CD4-positive, CD25-positive, alpha-beta regulatory T cell (primary cell): Measurements from ENCODE around the gene LGMN. TPM values are rescaled to one million over a fixed set of nuclear protein-coding genes. Genes with fewer than 3 reads are reported as not detected.
A peak's percentile ranks its signal among the peaks of the same experiment; 100 is the strongest.
"Not testable (repeated sequence)": the region's sequence is repeated elsewhere in the genome, so short reads cannot be mapped to it uniquely, and the experiment has no call there.

Source experiments
- ATAC-seq, 2 donors: fragments of 150-1000 bp; cut with Tn5 transposase; one replicate each; pipeline ENCODE4 v1.10.0; 2021; ENCODE audit warnings: low read depth in 2 of 2, moderate number of reproducible peaks in 2 of 2, moderate library complexity in 1 of 2
- DNase-seq, 3 donors: peaks; one replicate each; pipeline versions ENCODE4 v3.0.0 to v3.0.0-alpha.2; 2012 to 2022; ENCODE audit warnings: mixed read lengths in 1 of 3
- H3K27ac ChIP-seq: one replicate; pipeline ENCODE4 v1.7.0; 2013; ENCODE audit warnings: mild to moderate bottlenecking, low read length; ENCODE audit not compliant: insufficient read depth, poor library complexity, severe bottlenecking
- H3K27me3 ChIP-seq: one replicate; pipeline ENCODE4 v1.7.0; 2013; ENCODE audit warnings: low read length; ENCODE audit not compliant: control insufficient read depth, insufficient read depth
- H3K36me3 ChIP-seq: one replicate; pipeline ENCODE4 v1.7.0; 2013; ENCODE audit warnings: mild to moderate bottlenecking, low read length, moderate library complexity; ENCODE audit not compliant: control insufficient read depth, insufficient read depth
- H3K4me1 ChIP-seq: 2 replicates; pipeline ENCODE4 v1.7.0; 2013; ENCODE audit warnings: mild to moderate bottlenecking, low read length; ENCODE audit not compliant: insufficient read depth, control insufficient read depth, poor library complexity, severe bottlenecking
- H3K4me3 ChIP-seq: one replicate; pipeline ENCODE4 v1.7.0; 2013; ENCODE audit warnings: low read depth, mild to moderate bottlenecking, low read length, moderate library complexity
- H3K9me3 ChIP-seq, 2 experiments: 1 replicate in 1 of 2; 2 replicates in 1 of 2; pipeline ENCODE4 v1.7.0; 2013; ENCODE audit warnings: low read length in 2 of 2, mild to moderate bottlenecking in 1 of 2, moderate library complexity in 1 of 2; ENCODE audit not compliant: control insufficient read depth in 2 of 2
- H3K27ac Mint-ChIP-seq, 3 donors: one replicate each; pipeline ENCODE4 v1.8.0; 2020 to 2022; ENCODE audit warnings: mild to moderate bottlenecking in 3 of 3, mixed read lengths in 3 of 3, moderate library complexity in 2 of 3
- H3K27me3 Mint-ChIP-seq: one replicate; pipeline ENCODE4 v1.8.0; 2022; ENCODE audit warnings: mild to moderate bottlenecking, mixed read lengths
- H3K36me3 Mint-ChIP-seq: one replicate; pipeline ENCODE4 v1.8.0; 2020; ENCODE audit warnings: mixed read lengths
- H3K4me1 Mint-ChIP-seq, 4 donors: one replicate each; pipeline ENCODE4 v1.8.0; 2020 to 2022; ENCODE audit warnings: mixed read lengths in 4 of 4, mild to moderate bottlenecking in 1 of 4
- H3K4me3 Mint-ChIP-seq, 4 donors: one replicate each; pipeline ENCODE4 v1.8.0; 2020 to 2022; ENCODE audit warnings: mild to moderate bottlenecking in 4 of 4, mixed read lengths in 4 of 4, moderate library complexity in 3 of 4
- H3K9me3 Mint-ChIP-seq, 7 donors: one replicate each; pipeline ENCODE4 v1.8.0; 2020 to 2022; ENCODE audit warnings: mixed read lengths in 7 of 7, mild to moderate bottlenecking in 3 of 7, moderate library complexity in 2 of 7
- polyA plus RNA-seq, 4 donors: library from polyadenylated mRNA; unstranded; fragments of 300-500 nt; fragmentation: Illumina TruSeq; gene quantifications; one replicate each; pipeline ENCODE4 v1.2.3, GENCODE V29; 2021
- total RNA-seq: library from RNA; stranded (reverse); gene quantifications from one replicate; pipeline ENCODE4 v1.2.3, GENCODE V29; 2022

Gene LGMN
- total and polyA plus RNA-seq, 5 donors from 2014 or later = 10.9 to 34.4 (median 18.5) TPM

DNA sequence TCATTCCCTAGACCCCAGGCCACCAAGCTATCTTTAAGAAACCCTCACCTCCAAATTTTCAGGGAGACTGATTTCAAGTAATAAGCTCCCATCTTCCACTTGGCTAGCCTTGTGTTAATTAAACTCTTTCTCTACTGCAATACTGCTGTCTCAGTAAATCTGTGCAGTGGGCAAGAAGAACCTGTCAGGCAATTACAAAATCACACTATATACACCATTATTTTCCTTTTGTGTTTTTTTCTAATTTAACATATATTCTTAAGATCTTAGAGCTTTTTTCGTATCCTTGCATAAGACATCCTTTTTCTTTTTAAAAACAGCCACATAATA is 38.0 kb upstream of the LGMN start:
- H3K4me3 Mint-ChIP-seq = no peak overlapping the region
- Histone ChIP-seq H3K4me1 (no peaks in the 10 kb centered on the region), H3K4me3 (no peak overlapping the region), H3K9me3 (peaks cover 20 to 25% of the 10 kb centered on the region in 2 experiments), H3K27me3 (no peaks in the 10 kb centered on the region), H3K36me3 (no peaks in the 10 kb centered on the region), H3K27ac (no peak overlapping the region)
- DNase-seq (no peak), ATAC-seq (no peak)
- H3K4me1 Mint-ChIP-seq = peaks cover 0 to 8% (median 4%) of the 10 kb centered on the region in 4 donors
- H3K27me3 Mint-ChIP-seq = peaks cover 6% of the 10 kb centered on the region
- H3K36me3 Mint-ChIP-seq = peaks cover 3% of the 10 kb centered on the region
- H3K9me3 Mint-ChIP-seq = peaks cover 2 to 24% (median 11%) of the 10 kb centered on the region in 7 donors
- H3K27ac Mint-ChIP-seq = no peak overlapping the region

DNA sequence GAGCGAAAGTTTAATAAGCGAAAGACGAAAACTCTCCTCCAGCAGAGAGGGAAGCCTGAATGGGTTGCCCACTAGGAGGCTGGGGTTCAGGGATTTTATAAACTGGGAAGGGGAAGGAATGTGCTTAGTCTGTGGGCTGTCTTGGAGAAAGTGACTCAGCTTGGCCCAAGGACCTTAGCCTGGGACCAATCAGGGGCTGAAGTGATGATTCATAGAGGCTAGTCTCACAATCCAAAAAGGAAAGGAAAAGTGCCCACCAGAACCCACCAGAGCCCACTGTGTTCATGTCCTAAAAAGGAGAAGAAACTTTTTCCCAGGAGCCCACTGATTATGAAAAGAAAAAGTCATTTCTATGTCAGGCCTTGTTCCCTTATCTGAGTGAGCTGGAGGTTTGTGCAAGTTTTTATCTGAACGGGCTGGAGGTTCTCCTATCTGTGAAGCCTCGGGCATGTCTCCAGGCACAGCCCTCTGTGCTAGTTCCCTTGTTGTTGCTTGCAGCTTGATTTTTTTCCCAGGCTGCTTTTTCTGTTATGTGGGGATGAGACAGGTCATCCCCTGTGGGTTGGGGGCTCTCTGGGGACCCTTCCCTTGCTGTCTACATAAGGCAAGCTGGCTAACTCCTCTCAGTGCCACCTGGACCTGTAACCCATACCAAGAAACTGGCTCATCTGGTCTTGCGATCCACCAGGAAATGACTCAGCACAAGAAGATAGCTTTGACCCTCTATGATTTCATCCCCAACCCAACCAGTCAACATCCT is 37.4 kb upstream of the LGMN start:
- H3K4me1 Mint-ChIP-seq = peaks cover 0 to 8% (median 4%) of the 10 kb centered on the region in 4 donors
- no peak overlapping the region for H3K27ac Mint-ChIP-seq
- ATAC-seq = no peak
- H3K4me3 Mint-ChIP-seq = no peak overlapping the region
- no peaks in the 10 kb centered on the region for H3K36me3 ChIP-seq
- H3K9me3 Mint-ChIP-seq = peaks cover 2 to 22% (median 10%) of the 10 kb centered on the region in 7 donors
- no peak overlapping the region for H3K4me3 ChIP-seq
- no peaks in the 10 kb centered on the region for H3K27me3 ChIP-seq
- no peak overlapping the region for H3K27ac ChIP-seq
- peaks cover 6% of the 10 kb centered on the region for H3K27me3 Mint-ChIP-seq
- H3K4me1 ChIP-seq = no peaks in the 10 kb centered on the region
- peaks cover 3% of the 10 kb centered on the region for H3K36me3 Mint-ChIP-seq
- DNase-seq = no peak
- H3K9me3 ChIP-seq = peaks cover 20 to 23% of the 10 kb centered on the region in 2 experiments

DNA sequence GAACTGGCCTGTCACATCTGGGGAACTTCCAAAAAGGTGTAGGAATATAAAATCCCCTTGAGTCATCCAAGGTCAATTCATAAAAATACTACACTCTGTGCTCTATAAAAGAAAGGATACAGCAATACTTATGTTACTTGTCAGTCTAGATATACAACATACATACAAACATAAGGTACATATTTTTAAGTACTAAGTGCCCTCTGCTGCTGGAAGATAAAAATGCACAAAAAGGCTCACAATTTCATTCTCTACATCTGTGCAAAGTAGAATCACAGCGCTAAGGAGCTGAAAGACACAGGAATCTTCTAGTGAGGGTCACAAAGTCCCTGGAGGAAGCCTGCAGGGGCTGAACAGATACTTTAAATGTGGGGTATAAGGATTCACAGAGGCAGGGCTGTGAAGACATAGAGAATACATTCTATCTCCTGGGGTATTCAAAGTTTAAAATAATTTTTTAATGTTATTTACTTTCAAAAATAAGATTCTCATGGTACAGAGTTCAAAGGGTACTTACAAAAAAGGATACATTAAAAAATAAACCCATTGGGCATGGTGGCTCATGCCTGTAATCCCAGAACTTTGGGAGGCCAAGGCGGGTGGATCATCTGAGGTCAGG is 35.5 kb upstream of the LGMN start:
- Mint-ChIP-seq H3K27ac (peak overlapping the region in 1 of 3 donors; percentile 67), H3K9me3 (peaks cover 0 to 4% (median 2%) of the 10 kb centered on the region in 7 donors), H3K36me3 (no peaks in the 10 kb centered on the region), H3K27me3 (peaks cover 6% of the 10 kb centered on the region), H3K4me1 (peaks cover 0 to 8% (median 5%) of the 10 kb centered on the region in 4 donors), H3K4me3 (no peak overlapping the region)
- no peak overlapping the region for H3K27ac ChIP-seq
- H3K4me1 ChIP-seq = no peaks in the 10 kb centered on the region
- ATAC-seq (peak; percentile 66 to 70), DNase-seq (peak in 2 of 3 donors; percentile 59 to 74)
- H3K9me3 ChIP-seq = peaks cover 5 to 6% of the 10 kb centered on the region in 2 experiments
- H3K4me3 ChIP-seq = no peak overlapping the region
- no peaks in the 10 kb centered on the region for H3K36me3 ChIP-seq
- H3K27me3 ChIP-seq = no peaks in the 10 kb centered on the region

DNA sequence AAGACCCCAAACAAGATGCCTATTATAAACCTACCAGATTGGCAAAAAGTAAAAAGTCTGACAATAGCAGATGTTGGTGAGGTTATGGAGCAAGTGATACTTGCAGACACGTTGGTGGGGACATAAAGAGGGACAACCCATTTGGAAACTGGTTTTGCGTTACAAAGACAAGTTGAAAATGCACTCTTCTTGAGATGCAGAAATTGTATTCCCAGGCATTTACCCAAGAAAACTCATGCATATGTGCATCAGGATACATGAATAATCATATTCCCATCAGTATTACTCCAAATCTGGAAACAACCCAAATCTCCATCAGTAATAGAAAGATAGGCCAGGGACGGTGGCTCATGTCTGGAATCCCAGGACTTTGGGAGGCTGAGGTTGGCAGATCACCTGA is 32.9 kb upstream of the LGMN start:
- ATAC-seq (no peak), DNase-seq (no peak)
- Histone ChIP-seq H3K9me3 (no peaks in the 10 kb centered on the region), H3K27ac (no peak overlapping the region), H3K4me1 (no peaks in the 10 kb centered on the region), H3K36me3 (no peaks in the 10 kb centered on the region), H3K4me3 (no peak overlapping the region), H3K27me3 (no peaks in the 10 kb centered on the region)
- H3K4me3 Mint-ChIP-seq = no peak overlapping the region
- H3K27me3 Mint-ChIP-seq = peaks cover 6% of the 10 kb centered on the region
- peaks cover 0 to 2% (median 0%) of the 10 kb centered on the region in 7 donors for H3K9me3 Mint-ChIP-seq
- H3K36me3 Mint-ChIP-seq = no peaks in the 10 kb centered on the region
- H3K4me1 Mint-ChIP-seq = peaks cover 0 to 8% (median 5%) of the 10 kb centered on the region in 4 donors
- H3K27ac Mint-ChIP-seq = no peak overlapping the region

DNA sequence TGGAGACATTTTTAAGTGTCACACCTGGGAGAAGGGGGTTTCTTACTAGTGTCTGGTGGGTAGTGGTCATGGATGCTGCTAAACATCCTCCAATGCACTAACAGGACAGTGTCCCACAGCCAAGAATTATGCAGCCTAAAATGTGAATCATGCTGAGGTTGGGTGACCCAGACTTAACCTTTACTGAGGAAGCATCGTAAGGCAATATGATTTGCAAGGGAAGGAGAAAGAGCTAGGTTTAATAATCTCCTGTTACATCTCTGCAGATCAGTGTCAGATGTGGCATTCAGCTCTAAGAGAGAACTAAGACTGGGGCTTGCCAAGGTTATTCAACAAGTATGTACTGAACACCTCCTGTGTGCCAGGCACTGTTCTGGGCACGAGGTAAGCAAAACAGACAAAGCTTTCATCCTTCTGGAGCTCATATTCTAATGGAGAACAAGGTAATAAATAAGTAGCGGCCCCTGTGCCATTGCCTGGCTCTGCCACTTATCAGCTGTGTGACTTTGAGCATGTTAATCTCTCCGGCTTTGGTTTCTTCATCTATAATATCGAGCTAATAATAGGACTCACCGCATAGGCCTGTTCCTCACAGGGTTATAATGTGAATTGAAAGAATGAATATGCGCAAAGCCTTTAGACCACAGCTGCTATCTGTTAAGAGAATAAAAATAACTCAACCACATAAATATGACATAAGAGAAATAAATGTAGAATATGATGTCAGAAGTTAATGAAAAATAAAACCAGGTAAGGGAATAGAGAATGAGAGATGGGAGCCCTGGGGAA is 32.2 kb upstream of the LGMN start:
- Mint-ChIP-seq H3K36me3 (no peaks in the 10 kb centered on the region), H3K9me3 (peaks cover 0 to 2% (median 0%) of the 10 kb centered on the region in 7 donors), H3K27me3 (peaks cover 6% of the 10 kb centered on the region), H3K27ac (peak overlapping the region in 2 of 3 donors; percentile 4 to 52), H3K4me1 (peaks cover 0 to 13% (median 5%) of the 10 kb centered on the region in 4 donors), H3K4me3 (no peak overlapping the region)
- peak; percentile 41 to 52 for ATAC-seq
- Histone ChIP-seq H3K4me1 (no peaks in the 10 kb centered on the region), H3K36me3 (no peaks in the 10 kb centered on the region), H3K27ac (no peak overlapping the region), H3K27me3 (no peaks in the 10 kb centered on the region), H3K4me3 (no peak overlapping the region), H3K9me3 (no peaks in the 10 kb centered on the region)
- peak in 1 of 3 donors; percentile 36 for DNase-seq

DNA sequence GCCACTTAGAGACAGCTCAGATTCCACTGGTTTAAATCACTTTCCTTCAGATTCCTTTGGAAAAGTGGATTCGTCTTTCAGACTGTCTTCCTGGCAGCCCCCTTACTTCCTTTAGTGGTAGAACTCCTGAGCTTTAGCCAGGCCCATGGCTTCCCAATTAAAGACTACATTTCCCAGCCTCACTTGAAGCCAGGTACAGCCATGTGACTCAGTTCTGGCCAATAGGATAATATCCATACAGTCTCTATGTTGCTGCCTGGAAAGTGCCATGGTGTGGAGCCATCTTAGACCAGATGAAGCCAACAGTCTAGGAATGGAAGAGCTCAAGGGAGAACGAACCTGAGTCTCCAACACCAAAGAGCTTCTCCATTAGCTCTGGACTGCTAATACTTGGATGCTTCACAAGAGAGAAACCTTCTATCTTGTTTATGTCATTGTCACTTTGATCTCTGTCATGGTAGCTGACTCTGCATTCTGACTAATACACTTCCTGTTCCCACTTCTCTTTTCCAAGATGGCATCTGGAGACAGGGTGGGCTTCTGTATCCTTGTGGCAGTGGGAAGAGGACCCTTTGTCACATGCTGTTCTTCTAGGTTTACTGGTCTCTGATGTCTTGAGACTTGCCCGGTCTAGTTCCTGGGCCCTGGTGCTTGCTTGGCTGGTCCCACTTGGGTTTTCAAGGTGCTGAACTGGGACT is 30.6 kb upstream of the LGMN start:
- H3K36me3 Mint-ChIP-seq, H3K27me3 ChIP-seq, H3K4me3 Mint-ChIP-seq, H3K36me3 ChIP-seq, H3K9me3 ChIP-seq, H3K27ac ChIP-seq, H3K4me3 ChIP-seq, H3K27me3 Mint-ChIP-seq, H3K4me1 ChIP-seq, DNase-seq, H3K9me3 Mint-ChIP-seq, ATAC-seq: not testable (repeated sequence)
- H3K27ac Mint-ChIP-seq = peak overlapping the region in 1 of 3 donors; percentile 52
- peaks cover 2 to 15% (median 7%) of the 10 kb centered on the region in 4 donors for H3K4me1 Mint-ChIP-seq

DNA sequence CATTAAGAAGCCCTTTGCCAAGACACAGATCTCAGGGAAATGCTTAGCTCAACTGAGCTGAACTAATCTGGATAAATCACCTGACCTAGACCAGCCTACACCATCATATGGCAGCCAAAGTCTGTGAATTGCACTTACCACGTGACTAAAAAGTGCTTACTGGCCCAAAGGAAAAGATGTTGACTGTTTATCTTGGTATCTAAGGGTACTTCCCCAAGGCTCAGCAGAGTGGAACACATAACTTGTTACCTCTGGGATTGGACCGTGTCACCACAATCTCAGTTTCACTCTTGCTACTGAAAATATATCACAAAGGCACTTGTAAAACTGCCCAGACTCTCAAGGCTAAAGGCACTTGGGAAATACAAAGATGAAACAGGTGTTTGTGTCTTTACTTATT is 26.9 kb upstream of the LGMN start:
- not testable (repeated sequence) for H3K27me3 ChIP-seq, H3K36me3 ChIP-seq, H3K4me1 ChIP-seq, H3K27ac Mint-ChIP-seq, H3K9me3 Mint-ChIP-seq, H3K9me3 ChIP-seq, H3K27ac ChIP-seq, H3K4me3 ChIP-seq, H3K27me3 Mint-ChIP-seq, H3K36me3 Mint-ChIP-seq, H3K4me3 Mint-ChIP-seq
- DNase-seq = peak in 1 of 3 donors; percentile 68
- H3K4me1 Mint-ChIP-seq = peaks cover 8 to 19% (median 10%) of the 10 kb centered on the region in 4 donors
- peak; percentile 48 to 61 for ATAC-seq
